Measurements from ENCODE around the gene CLIC5.

Gene CLIC5

DNA sequence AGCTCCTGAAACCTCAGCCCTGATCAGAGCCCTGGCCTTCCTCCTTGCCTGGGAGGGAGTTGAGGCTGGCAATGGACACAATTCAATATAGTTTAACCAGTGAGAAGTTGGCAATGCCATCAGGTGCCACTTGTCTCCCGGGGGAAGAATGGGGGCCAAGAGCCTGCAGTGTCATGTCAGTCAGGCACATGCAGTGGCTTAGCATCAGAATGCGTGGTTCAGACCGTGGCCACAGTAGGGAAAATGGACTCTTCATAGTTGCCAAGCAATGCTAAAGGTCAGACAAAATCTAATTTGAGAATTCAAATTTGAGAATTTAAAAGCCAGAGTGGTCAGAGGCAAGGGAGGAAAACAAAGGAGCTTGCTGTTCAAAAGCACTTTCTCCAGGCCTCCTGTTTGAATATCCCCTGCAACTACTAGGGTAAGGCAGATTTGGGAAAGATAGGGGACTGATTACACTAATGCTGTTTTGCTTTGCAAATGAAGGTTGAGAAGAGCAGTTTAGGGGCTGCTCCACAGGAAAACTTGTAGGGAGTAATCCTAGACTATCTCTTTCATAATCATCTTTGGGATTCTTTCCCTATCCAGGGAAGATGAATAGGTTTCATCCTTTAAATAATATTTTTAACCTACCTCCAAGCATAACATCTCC lies 33.1 kb upstream of the CLIC5 start:
- Mint-ChIP-seq H3K9me3 (no peaks in the 10 kb centered on the region), H3K4me3 (no peak overlapping the region), H3K27ac (no peak overlapping the region), H3K27me3 (peaks cover 2% of the 10 kb centered on the region), H3K4me1 (peaks cover 2% of the 10 kb centered on the region), H3K36me3 (no peaks in the 10 kb centered on the region)
- ATAC-seq (ENCODE audit: low read depth) (no peak), DNase-seq (ENCODE audit: low spot score in 2 of 2) (no peak)

DNA sequence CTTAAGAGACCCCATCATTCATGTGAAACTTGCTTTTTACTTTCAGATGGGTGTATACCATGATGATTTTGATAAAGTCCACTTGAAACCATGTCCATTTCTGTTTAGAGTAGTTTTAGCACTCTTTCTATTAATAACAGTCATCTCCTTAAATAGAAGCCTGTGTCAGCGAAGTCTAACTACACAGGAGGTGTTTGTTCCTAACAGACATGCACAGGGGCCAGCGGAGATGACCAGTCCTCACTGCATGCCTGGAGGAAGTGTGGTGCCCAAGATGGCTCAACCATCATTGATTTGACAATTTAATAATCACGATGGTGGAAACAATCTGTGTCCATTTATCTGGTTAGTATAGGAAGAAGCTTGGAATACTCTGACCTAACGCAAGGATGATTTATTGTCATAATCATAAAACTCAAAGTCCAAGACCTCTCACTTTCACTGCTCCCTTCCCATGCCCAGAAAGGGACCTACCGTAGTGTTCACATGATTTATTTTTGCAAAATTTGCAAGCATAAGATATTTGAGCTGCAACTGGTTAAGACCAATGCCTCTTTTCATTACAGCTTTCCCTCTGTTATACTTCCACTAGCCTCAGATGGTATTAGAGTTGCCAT lies 31.0 kb upstream of the CLIC5 start:
- ATAC-seq (ENCODE audit: low read depth): no peak
- Mint-ChIP-seq H3K27me3 (peaks cover 7% of the 10 kb centered on the region), H3K27ac (no peak overlapping the region), H3K36me3 (no peaks in the 10 kb centered on the region), H3K4me3 (no peak overlapping the region), H3K4me1 (no peaks in the 10 kb centered on the region), H3K9me3 (no peaks in the 10 kb centered on the region)
- DNase-seq (ENCODE audit: low spot score in 2 of 2): no peak

DNA sequence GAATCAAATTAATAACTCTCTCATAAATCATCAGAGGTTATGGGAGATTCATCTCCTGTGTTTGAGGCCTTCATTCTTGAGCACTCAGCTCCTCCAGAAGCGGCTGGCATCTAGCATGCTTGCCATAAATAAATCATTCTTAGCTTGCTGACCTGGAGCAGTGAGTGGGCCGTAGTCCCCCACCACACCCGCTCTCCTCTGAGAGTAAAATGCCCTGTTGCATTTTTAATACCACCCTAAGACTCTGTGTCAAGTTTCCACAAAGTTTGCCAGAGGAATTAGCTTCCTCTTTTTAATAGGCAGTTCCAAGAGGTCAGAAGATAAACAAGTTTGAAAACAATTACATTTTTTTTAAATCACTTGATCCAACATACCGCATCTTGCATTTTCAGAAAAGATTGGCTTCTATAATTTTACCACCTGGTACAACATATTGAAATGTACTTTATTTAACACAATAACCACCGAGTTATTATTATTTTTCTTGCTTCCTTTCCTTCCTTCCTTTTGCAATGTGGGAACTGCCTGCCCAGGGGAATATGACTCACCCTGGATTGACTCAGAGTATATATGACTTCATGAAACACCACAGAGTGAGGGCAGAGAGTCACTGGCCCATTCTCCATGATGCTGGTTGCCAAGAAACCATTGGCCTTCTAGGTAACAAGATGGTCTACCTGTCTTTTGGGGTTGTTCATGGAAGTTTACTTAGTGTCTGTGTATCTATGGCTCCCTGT lies 29.4 kb upstream of the CLIC5 start:
- peaks cover 5% of the 10 kb centered on the region for H3K27me3 Mint-ChIP-seq
- H3K4me1 Mint-ChIP-seq: no peaks in the 10 kb centered on the region
- H3K36me3 Mint-ChIP-seq: no peaks in the 10 kb centered on the region
- no peak overlapping the region for H3K4me3 Mint-ChIP-seq
- no peaks in the 10 kb centered on the region for H3K9me3 Mint-ChIP-seq
- H3K27ac Mint-ChIP-seq: no peak overlapping the region
- DNase-seq (ENCODE audit: low spot score in 2 of 2) (no peak), ATAC-seq (ENCODE audit: low read depth) (no peak)

DNA sequence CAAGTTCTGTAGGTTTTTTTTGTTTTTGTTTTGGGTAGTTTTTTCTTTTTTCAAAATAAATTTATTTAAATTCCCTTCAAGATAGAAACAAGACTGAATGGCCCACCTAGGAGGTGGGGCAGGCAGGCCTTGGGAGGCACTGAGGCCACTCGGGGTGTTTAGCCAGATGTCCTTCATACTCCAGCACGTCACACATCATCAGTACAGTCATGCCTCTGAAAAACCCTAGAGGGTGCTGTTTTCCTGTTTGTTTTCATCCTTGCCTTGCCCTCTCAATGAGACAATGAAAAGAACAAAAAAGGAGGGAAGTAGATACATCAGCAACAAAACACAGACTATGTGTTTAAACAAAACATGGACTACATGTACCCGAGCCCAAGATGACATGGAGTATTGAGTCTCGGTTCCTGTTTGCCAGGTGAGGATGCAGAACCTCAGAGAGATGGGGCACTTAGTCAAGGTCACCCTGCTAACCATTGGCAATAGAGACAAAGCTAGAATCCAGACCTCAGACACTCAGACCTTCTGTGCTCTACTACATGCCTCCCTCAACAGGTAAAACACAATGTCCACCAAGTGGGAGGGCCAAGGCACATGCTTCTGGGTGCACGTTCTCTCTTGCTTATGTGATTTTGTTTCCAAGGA lies 26.8 kb upstream of the CLIC5 start:
- no peaks in the 10 kb centered on the region for H3K9me3 Mint-ChIP-seq
- DNase-seq (ENCODE audit: low spot score in 2 of 2) (no peak), ATAC-seq (ENCODE audit: low read depth) (peak; percentile 46)
- H3K36me3 Mint-ChIP-seq: no peaks in the 10 kb centered on the region
- H3K4me3 Mint-ChIP-seq: no peak overlapping the region
- peaks cover 7% of the 10 kb centered on the region for H3K27me3 Mint-ChIP-seq
- no peak overlapping the region for H3K27ac Mint-ChIP-seq
- H3K4me1 Mint-ChIP-seq: no peaks in the 10 kb centered on the region

DNA sequence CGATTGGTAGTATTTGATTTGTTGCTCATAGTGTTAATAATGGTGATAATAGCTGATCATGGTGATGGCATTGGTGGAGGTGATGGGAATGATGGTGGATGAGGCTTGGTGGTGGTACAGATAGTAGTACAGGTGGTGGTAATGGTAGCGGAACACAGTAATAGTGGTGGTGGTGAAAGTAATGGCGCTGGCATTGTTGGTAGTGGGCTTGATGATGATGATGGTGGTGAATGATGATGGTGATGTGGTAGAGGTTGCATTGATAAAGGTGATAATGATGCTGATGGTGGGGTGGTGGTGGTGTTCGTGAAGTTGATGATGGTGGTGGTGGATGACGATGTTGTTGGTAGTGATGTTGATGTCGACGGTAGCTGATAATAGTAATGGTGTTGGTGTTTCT lies 24.6 kb upstream of the CLIC5 start:
- Mint-ChIP-seq H3K4me3 (no peak overlapping the region), H3K4me1 (no peaks in the 10 kb centered on the region), H3K36me3 (no peaks in the 10 kb centered on the region), H3K9me3 (no peaks in the 10 kb centered on the region), H3K27me3 (peaks cover 7% of the 10 kb centered on the region), H3K27ac (no peak overlapping the region)
- no peak for DNase-seq (ENCODE audit: low spot score in 2 of 2)
- no peak for ATAC-seq (ENCODE audit: low read depth)

DNA sequence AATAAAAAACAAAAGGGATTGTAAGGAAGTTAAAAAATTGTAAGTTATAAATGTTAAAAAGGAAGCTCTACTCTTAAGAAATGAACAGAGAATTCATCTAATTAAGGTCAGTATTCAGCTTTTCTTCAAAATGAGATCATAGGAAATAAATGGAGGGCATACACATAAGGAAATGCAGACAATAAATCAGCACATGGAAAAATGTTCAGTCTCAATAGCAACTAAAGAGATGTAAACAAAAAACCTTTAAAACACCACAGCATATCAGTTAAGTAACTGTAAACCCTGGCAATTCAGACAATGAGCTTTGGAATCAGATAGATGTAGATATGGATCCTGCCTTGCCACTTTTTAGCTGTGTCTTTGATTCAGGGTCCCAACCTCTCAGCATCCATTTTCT lies 24.0 kb upstream of the CLIC5 start:
- Mint-ChIP-seq H3K9me3 (no peaks in the 10 kb centered on the region), H3K27ac (no peak overlapping the region), H3K4me1 (no peaks in the 10 kb centered on the region), H3K4me3 (no peak overlapping the region), H3K36me3 (no peaks in the 10 kb centered on the region), H3K27me3 (peaks cover 7% of the 10 kb centered on the region)
- no peak for DNase-seq (ENCODE audit: low spot score in 2 of 2)
- ATAC-seq (ENCODE audit: low read depth): no peak

DNA sequence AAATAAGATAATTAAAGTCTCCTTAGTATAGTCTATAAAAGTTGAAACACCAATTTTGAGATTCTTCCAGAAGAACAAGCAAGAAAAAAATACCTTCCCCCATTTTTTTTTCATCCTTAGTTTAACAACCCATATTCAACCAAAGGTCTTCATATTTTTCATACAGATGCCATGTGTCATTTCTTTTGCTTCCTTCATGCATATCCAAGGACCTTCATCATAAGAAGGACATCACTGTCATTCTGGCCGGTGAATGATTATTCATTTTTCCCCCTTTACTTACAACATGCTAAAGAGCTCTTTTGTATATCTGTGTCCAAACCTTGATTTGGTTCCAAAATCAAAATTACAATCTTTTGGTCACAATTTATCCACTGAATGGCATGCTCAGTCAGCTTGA lies 21.3 kb upstream of the CLIC5 start:
- peaks cover 2% of the 10 kb centered on the region for H3K27me3 Mint-ChIP-seq
- H3K9me3 Mint-ChIP-seq: no peaks in the 10 kb centered on the region
- no peak for DNase-seq (ENCODE audit: low spot score in 2 of 2)
- no peak overlapping the region for H3K27ac Mint-ChIP-seq
- no peak overlapping the region for H3K4me3 Mint-ChIP-seq
- no peaks in the 10 kb centered on the region for H3K36me3 Mint-ChIP-seq
- H3K4me1 Mint-ChIP-seq: no peaks in the 10 kb centered on the region
- ATAC-seq (ENCODE audit: low read depth): no peak

DNA sequence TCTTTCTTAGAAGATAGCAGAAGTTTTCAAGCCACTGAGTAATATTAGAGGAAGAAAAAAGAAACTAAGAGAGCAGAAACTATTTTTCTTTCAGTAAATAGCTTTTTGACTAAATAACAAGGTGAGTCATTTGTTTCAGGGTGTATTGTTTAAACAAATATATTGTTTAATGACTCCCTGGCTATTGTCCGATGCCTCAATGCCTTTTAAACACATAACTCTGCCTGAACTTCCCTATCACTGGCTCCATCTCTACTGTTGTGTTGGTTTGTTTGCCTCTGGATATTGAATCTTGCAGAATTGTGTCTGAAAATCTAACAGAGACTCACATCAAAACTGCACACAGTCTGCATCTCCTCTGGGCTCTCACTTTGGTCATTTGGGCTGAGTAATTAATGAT lies 19.6 kb upstream of the CLIC5 start:
- ATAC-seq (ENCODE audit: low read depth) (no peak), DNase-seq (ENCODE audit: low spot score in 2 of 2) (no peak)
- H3K4me3 Mint-ChIP-seq: no peak overlapping the region
- H3K36me3 Mint-ChIP-seq: no peaks in the 10 kb centered on the region
- H3K4me1 Mint-ChIP-seq: no peaks in the 10 kb centered on the region
- H3K9me3 Mint-ChIP-seq: no peaks in the 10 kb centered on the region
- peaks cover 7% of the 10 kb centered on the region for H3K27me3 Mint-ChIP-seq
- no peak overlapping the region for H3K27ac Mint-ChIP-seq

DNA sequence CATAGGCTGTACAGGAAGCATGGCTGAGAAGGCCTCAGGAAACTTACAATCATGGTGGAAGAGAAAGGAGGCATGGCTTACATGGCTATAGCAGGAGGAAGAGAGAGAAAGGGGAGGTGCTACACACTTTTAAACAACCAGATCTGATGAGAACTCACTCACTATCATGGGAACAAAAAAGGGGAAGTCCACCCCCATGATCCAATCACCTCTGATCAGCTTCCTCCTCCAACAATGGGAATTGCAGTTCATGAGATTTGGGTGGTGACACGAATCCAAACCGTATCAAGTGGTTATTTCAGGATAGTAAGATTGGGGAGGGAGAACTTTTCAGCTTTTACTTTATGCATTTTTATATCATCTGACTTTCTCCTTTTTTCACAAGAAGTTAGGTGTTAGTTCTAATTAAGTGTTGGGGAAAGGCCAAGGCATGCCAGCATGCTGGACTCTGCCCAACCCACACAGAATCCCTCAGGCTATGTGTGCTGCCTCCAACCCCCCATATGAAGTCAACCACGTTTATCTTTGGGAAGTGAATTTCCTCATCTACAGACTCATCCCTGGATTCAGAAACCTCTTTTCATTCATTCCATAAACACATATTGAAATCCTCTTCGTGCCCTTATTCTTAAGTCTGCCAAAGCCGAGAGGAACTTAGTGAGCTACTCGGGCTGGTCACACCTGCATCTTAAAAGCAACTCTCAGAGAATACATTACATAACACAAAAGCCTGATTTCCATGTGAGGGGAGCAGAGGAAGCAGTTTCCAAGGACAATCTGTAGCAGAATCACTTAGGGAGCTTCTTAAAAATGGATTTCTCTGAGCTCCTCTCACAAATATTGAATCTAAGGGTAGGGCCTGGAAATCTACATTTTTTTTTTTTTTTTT lies 16.7 kb upstream of the CLIC5 start:
- Mint-ChIP-seq H3K27me3 (peaks cover 10% of the 10 kb centered on the region), H3K36me3 (no peaks in the 10 kb centered on the region), H3K4me1 (no peaks in the 10 kb centered on the region), H3K4me3 (no peak overlapping the region), H3K27ac (no peak overlapping the region), H3K9me3 (no peaks in the 10 kb centered on the region)
- no peak for DNase-seq (ENCODE audit: low spot score in 2 of 2)
- ATAC-seq (ENCODE audit: low read depth): no peak

DNA sequence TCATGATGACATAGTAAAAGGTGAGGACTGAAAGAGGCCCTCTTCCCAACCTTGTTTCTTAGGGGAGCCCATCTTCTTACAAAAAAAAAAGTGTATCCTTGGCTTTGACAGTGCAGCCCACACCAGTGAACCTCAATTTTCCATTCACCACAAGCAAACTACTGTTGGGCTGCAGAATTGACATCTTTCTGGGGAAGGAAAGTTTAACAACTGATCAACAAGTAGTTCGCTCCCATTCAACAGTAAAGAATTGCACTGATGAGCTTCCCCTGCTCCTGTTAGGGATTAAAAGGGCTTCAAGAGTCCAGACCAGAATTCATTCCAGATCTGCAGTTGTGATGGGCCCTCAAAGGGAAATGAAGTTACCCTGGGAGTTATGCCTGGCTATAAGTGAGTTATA lies 13.9 kb upstream of the CLIC5 start:
- DNase-seq (ENCODE audit: low spot score in 2 of 2) (no peak), ATAC-seq (ENCODE audit: low read depth) (no peak)
- H3K27me3 Mint-ChIP-seq: peaks cover 10% of the 10 kb centered on the region
- H3K4me1 Mint-ChIP-seq: no peaks in the 10 kb centered on the region
- no peak overlapping the region for H3K4me3 Mint-ChIP-seq
- no peak overlapping the region for H3K27ac Mint-ChIP-seq
- H3K36me3 Mint-ChIP-seq: no peaks in the 10 kb centered on the region
- H3K9me3 Mint-ChIP-seq: no peaks in the 10 kb centered on the region

DNA sequence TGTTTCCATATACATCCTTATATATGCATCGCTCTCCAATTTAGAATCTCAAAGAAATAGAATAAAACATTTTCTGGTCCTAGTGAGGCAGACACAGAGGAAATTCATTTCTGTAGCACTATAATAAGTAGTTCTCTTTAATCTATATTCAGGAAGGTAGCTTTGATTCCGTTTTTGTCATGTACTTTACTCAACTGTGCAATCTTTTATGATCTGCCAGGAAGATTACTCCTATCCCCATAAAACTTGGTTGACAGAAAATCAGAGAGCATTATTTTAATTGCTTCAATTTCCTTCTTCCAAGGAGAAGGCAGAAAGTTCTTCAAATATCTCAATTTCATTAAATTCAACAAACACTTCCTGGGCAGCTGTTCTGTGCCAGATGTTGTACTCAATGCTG lies 10.6 kb upstream of the CLIC5 start:
- no peaks in the 10 kb centered on the region for H3K4me1 Mint-ChIP-seq
- no peaks in the 10 kb centered on the region for H3K36me3 Mint-ChIP-seq
- no peak overlapping the region for H3K4me3 Mint-ChIP-seq
- no peak for ATAC-seq (ENCODE audit: low read depth)
- H3K27ac Mint-ChIP-seq: no peak overlapping the region
- H3K9me3 Mint-ChIP-seq: peaks cover 2% of the 10 kb centered on the region
- no peak for DNase-seq (ENCODE audit: low spot score in 2 of 2)
- H3K27me3 Mint-ChIP-seq: peaks cover 11% of the 10 kb centered on the region

DNA sequence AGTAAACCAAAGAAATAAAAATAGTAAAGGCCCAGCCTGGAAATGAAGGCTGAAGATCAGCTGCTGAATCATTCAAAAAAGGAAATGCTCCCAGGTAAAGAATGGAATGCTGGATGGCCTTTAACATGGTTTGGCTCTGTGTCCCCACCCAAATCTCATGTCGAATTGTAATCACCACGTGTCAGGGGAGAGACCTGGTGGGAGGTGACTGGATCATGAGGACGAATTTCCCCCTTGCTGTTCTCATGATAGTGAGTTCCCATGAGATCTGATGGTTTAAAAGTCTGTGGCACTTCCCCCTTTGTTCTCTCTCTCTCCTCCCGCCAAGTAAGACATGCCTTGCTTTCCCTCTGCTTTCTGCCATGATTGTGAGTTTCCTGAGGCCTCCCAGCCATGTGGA lies 9.9 kb upstream of the CLIC5 start:
- ATAC-seq (ENCODE audit: low read depth) (no peak), DNase-seq (ENCODE audit: low spot score in 2 of 2) (no peak)
- no peak overlapping the region for H3K4me3 Mint-ChIP-seq
- H3K27me3 Mint-ChIP-seq: peaks cover 10% of the 10 kb centered on the region
- no peaks in the 10 kb centered on the region for H3K36me3 Mint-ChIP-seq
- no peaks in the 10 kb centered on the region for H3K4me1 Mint-ChIP-seq
- H3K27ac Mint-ChIP-seq: no peak overlapping the region
- peaks cover 2% of the 10 kb centered on the region for H3K9me3 Mint-ChIP-seq

DNA sequence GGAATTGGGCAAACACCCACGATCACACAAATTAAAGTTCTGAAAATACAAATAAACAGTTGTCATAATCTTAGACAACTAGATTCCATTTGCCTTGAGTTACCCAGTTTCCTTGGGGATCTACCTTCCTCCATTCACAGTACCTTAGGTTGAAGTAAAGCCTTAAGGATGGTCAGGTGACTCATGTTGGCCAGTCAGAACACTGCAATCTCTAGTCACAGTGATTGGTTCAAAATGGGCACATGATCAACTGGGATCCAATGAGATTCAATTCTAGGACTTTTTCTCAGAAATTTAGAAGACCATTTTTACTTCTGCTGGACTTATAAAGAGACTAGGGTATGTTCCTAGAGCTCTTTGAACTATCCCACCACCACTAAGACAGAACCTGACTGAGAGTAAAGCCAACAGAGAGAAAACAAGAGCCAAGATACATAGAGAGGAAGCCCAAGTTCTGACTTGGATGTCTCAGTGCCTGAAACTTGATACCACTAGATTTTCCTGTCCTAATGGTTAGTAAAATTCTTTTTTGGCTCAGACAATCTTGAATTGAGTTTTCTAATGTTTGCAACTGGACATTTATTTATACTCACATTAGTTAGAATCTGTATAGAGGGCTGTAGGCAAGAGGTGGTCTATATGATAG lies 8.6 kb upstream of the CLIC5 start:
- peaks cover 2% of the 10 kb centered on the region for H3K9me3 Mint-ChIP-seq
- H3K27me3 Mint-ChIP-seq: peaks cover 4% of the 10 kb centered on the region
- ATAC-seq (ENCODE audit: low read depth) (no peak), DNase-seq (ENCODE audit: low spot score in 2 of 2) (no peak)
- no peak overlapping the region for H3K27ac Mint-ChIP-seq
- H3K36me3 Mint-ChIP-seq: no peaks in the 10 kb centered on the region
- H3K4me1 Mint-ChIP-seq: no peaks in the 10 kb centered on the region
- no peak overlapping the region for H3K4me3 Mint-ChIP-seq
